ENCODE measurements around the gene TSSC4.
A peak's percentile ranks its signal among the peaks of the same experiment; 100 is the strongest.

The TSSC4 gene

GRCh38 chr11:2387266-2387987 lies 13.1 kb upstream of the TSSC4 start:
- peak; percentile 56 for DNase-seq

GRCh38 chr11:2388431-2389376 lies 11.8 kb upstream of the TSSC4 start:
- DNase-seq, result no peak

- DNase-seq, result no peak
These were observed 11.0 kb upstream of the TSSC4 start for GRCh38 chr11:2389377-2390026.

- DNase-seq, result no peak
These were observed 10.3 kb upstream of the TSSC4 start for GRCh38 chr11:2390091-2390724.

GRCh38 chr11:2390725-2391151 lies 9.8 kb upstream of the TSSC4 start:
- DNase-seq, result no peak

- DNase-seq, result no peak
These were observed 9.2 kb upstream of the TSSC4 start for GRCh38 chr11:2391181-2391975.

- DNase-seq, result no peak
These were observed 8.2 kb upstream of the TSSC4 start for GRCh38 chr11:2392241-2392959.

- DNase-seq, result no peak
These were observed 7.3 kb upstream of the TSSC4 start for GRCh38 chr11:2393111-2393868.

- no peak for DNase-seq
These were observed 6.4 kb upstream of the TSSC4 start for GRCh38 chr11:2393941-2394817.

GRCh38 chr11:2394818-2395105 lies 5.8 kb upstream of the TSSC4 start:
- no peak for DNase-seq

GRCh38 chr11:2395211-2395730 lies 5.3 kb upstream of the TSSC4 start:
- no peak for DNase-seq

- no peak for DNase-seq
These were observed 4.7 kb upstream of the TSSC4 start for GRCh38 chr11:2395856-2396255.

- DNase-seq, result no peak
These were observed 4.1 kb upstream of the TSSC4 start for GRCh38 chr11:2396471-2396870.

GRCh38 chr11:2397005-2397404 lies 3.5 kb upstream of the TSSC4 start:
- DNase-seq, result no peak

- DNase-seq, result no peak
These were observed 1.7 kb upstream of the TSSC4 start for GRCh38 chr11:2398664-2399355.

GRCh38 chr11:2399488-2400068 lies 972 bp upstream of the TSSC4 start:
- no peak for DNase-seq

GRCh38 chr11:2400762-2401435 lies 349 bp downstream of the TSSC4 start:
- no peak for DNase-seq

GRCh38 chr11:2401436-2401984 lies 960 bp downstream of the TSSC4 start:
- DNase-seq, result no peak

Data from CD4-positive, alpha-beta T cell treated with Interleukin-12 subunit alpha and Interleukin-12 subunit beta, for 1 hour (primary cell).